Inflammatory macrophage (primary cell): ENCODE measurements around the gene ZNF202.
"Not testable (repeated sequence)": the region's sequence is repeated elsewhere in the genome, so short reads cannot be mapped to it uniquely, and the experiment has no call there.

Source experiments
- DNase-seq, 2 donors: peaks; one replicate each; pipeline ENCODE4 v3.0.0-alpha.2; 2020 to 2022
- total RNA-seq, 18 experiments: gene quantifications; one replicate each; lab custom pipeline; 2026; ENCODE audit warnings: mixed read lengths in 6 of 18, inconsistent platforms in 2 of 18; lab: John Stamatoyannopoulos, UW

Gene ZNF202
- 4.0 to 14.4 (median 9.1) reads per million in 18 experiments for total RNA-seq

GRCh38 chr11:123741159-123742030 lies at the start of gene ZNF202:
Gene ZNF202 (minus strand): TSS chr11:123741660. CDS start chr11:123730888, 10,772 bp downstream.
- peak; percentile 88 to 92 for DNase-seq

- no peak for DNase-seq
Observed at GRCh38 chr11:123783536-123783935, 42.1 kb upstream of the ZNF202 start.

DNA sequence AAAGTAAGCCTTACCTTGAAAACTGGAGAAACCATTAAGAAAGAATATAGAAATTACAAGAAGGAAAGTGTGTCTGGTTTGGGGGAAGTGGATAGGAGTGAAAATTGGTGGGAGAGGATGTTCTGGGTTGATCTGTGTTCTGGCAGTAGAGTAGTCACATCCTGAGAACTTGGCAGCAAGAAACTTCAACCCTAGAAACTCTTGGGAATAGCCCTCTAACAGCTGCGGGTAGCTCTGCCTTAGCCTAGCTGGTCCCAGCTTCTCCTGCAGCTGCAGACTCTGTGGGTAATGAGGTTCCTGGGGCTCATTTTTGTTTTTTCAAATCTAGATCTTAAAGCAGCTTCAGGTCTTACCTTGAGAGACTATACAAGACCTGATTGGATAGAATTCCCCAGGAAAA lies 37.1 kb upstream of the ZNF202 start:
- no peak for DNase-seq

GRCh38 chr11:123775715-123776549 lies 34.5 kb upstream of the ZNF202 start:
- no peak for DNase-seq

DNA sequence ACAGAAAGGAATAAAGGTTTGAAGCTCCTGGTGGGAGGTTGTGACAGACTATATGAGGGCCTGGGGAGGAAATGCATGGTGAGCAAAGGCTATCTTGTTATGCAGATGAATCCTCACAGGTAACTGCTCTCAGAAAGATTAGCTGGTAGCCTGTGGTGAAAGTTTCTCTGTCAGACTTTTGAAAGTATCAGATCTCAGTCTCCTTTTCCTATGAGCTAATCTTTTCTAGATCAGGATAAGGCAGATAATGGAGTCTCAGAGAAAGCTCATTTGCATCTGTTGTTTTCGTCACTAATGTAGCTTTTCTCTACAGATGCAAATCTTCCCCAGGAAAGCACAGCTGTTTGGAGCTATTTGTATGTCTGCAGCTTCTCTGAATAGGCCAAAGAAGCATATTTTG lies 33.8 kb upstream of the ZNF202 start:
- DNase-seq, result no peak

DNA sequence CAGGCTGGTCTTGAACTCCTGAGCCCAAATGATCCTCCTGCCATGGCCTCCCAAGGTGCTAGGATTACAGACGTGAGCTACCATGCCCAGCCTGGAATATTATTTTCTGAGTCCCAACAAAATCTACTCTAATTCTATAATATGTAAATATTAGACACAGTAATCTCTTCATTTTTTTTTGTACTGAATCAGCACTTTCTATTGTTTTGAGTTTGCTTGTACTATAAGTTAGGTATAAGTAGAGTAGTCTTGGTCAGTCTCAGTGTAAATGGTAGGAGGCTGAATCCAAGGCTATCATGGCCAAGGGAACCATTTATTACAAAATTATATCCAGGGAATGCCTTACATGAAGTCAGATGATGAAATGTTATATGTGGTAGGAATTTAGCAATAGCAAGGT lies 32.5 kb upstream of the ZNF202 start:
- no peak for DNase-seq

DNA sequence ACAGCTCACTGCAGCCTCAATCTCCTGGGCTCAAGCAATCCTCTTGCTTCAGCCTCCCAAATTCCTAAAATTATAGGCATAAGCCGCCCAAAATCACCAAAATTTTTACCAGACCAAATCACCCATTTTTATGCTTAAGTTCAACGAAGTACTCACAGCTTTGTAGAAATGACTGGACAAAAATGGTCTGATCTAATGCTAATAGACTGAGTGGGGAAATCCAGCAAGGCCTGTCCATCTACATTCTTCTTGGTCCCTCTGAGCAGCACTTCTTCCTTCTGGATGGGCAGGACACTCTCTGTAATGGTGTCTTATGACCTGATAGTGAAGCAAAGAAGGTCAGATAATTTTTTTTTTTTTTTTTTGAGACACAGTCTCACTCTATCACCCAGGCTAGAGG lies 31.6 kb upstream of the ZNF202 start:
- no peak for DNase-seq

DNA sequence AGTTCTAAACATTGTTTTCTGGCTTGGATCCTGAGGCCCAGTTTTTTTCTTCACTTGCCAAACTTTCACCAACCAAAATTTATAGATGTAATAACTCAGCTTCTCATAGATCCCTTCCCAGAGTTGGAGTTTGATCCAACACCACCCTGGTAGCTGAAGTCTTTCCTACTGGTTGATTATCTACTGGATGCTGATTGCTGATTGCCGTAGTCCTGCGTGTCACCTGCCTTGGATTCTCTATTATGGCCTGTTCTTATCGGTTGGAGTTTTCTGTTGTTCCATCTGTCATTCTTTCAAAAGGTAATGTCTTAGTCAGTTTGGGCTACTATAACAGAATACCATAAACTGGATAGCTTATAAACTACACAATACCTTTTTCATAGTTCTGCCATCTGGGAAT lies 30.2 kb upstream of the ZNF202 start:
- DNase-seq, result no peak

- no peak for DNase-seq
Observed at GRCh38 chr11:123770712-123771111, 29.3 kb upstream of the ZNF202 start.

DNA sequence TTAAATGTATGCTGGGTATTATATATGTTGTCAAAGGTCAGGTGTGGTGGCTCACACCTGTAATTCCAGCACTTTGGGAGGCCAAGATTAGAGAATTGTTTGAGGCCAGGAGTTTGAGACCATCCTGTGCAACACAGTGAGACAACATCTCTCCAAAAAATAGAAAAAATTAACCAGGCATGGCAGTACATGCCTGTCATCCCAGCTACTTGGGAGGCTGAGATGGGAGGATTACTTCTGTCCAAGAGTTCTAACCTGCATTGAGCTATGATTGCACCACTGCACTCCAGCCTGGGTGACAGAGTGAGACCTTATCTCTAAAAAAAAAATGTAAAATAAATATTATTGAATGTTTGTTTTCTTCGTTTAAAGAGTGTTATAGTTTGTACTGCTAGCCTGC lies 24.1 kb upstream of the ZNF202 start:
- no peak for DNase-seq

DNA sequence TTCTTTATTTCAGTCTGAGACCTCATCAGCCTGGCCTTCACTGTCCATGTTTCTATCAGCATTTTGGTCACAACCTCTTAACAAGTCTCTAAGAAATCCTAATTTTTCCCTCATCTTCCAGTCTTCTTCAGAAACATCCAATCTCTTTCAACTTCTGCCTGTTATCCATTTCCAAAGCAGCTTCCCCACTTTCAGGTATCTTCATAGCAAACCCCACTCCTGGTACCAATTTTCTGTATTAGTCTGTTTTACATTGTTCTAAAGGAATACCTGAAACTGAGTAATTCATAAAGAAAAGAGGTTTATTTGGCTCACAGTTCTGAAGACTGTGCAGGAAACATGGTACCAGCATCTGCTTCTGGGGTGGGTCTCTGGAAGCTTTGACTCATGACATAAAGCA lies 21.0 kb upstream of the ZNF202 start:
- DNase-seq, result no peak

DNA sequence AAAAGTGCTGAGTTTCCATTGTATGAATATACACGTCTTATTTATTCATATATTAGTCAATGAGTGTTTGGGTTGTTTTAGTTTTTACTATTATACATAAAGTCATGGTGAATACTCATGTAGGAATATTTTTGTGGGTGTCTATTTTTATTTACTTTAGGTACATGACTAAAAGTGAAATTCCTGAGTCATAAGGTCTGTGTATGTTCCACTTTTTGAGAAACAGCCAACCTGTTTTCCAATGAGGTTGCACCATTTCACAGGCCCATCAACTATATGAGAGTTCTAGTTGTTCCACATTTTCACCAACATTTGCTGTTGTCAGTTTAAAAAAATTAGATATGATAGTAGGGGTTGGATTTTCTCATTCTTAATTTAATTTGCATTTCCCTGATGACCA lies 19.4 kb upstream of the ZNF202 start:
- DNase-seq, result no peak

DNA sequence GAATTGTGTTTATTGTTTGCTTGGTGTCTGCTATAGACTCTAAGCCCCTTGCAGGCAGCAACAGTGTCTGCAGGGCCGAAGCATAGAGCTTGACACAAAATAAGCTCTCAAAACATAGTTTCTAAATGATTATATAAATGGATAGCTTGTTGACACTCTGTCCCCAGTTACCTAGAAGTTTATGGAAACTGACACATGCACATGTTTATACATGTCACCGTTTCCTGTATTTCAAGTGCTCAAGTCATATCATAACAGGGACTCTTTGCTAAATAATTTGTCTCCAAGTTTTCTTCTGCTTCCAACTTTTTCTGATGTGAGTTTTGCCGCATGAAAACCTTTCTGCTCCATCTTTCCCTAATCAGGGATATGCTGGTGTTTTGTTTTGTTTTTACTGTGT lies 16.5 kb upstream of the ZNF202 start:
- DNase-seq, result no peak

- DNase-seq, result no peak
Observed at GRCh38 chr11:123755813-123756212, 14.4 kb upstream of the ZNF202 start.

- DNase-seq, result no peak
Observed at GRCh38 chr11:123755344-123755743, 13.9 kb upstream of the ZNF202 start.

DNA sequence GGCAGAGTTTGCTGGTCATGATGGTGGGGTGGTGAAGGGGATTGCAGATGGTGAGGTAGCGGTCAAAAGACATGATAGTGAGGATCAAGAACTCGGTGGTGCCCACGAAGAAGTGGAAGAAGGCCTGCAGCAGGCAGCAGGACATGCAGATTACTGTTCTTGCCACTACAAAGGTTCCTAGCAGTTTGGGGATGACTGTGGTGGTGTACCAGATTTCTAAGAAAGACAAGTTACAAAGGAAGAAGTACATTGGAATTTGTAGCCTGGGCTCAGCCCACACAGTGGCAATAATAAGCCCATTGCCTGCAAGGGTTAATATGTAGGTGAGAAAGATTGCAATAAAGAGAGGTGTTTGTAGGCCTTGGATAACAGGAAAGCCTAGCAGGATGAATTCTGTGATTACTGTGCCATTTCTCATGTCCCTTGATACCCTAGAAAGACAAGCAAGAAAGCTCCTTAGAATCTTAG lies 12.7 kb upstream of the ZNF202 start, which contains the start of gene OR6X1:
Gene OR6X1, minus strand, starts transcription at position 418 of the 468 bp plus-strand sequence. Its CDS starts 0 bp downstream, at position 418.
- no peak for DNase-seq

DNA sequence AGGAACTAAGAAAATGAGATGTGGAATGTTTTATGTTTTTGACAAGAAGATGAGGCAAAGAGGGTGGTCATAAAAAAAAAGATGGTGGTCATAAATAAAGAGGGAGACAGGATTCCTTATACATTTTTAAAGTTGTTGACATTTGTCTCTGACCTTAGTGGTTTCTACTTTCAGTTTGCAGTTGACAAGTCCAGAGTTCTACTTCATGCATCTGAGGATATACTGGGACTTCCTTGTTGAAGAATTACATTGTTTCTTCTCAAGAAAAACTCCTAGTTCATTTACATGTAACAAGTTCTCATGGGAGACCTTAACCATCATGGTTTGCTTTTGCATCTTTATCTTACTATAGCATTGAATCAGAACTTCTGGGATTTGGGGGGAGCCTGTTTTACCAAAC lies 11.7 kb upstream of the ZNF202 start:
- DNase-seq, result no peak

DNA sequence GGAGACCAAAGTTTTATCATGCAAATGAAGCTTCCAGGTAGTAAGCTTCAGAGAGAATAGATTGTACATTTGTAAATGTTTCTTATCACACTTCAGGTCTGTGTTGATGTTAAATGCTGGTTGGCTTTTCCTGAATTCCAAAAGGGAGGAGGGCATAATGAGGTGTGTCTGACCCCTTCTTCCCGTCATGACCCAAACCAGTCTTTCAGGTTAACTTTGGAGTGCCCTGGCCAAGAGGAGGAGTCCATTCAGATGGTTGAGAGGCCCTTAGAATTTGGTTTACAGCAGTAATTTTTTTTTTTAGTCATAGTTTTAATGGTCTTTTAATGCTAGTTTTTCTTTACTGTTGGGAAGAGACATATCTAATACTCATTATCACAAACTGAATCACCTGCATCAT lies 10.3 kb upstream of the ZNF202 start:
- DNase-seq, result no peak

- DNase-seq, result not testable (repeated sequence)
Observed at GRCh38 chr11:123748349-123748748, 6.9 kb upstream of the ZNF202 start.

DNA sequence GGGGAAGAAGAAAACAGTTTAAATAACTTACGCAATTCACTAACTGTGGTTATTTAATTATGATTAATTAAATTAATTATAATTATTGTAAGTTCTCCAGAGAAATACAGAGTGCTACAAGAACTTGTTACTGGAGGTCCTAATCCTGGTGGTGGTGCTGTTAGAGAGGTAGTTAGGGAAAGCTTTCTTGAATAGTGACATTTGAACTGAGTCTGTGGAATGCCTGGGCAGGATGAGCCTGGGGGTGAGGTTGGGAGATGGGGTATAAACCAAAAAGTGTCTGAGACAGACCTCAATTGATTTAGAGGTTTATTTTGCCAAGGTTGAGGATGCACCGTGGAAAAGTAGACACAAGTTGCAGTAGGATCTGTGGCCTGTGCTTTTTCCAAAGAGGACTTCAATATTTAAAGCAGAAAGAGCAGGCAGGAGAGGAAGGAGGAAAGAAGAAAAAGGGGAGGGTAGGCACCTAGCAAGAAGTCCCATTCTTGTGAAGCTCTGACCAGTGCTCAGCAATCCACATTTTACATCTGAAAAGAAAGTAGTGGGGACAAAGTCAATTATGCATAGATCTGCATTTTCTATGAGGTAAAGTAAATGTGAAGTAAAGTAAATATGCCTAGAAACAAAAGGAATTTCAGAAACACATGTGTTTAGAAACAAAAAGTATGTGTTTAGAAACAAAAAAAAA lies 4.4 kb upstream of the ZNF202 start:
- no peak for DNase-seq

GRCh38 chr11:123742724-123743120 lies 1.3 kb upstream of the ZNF202 start:
- no peak for DNase-seq

DNA sequence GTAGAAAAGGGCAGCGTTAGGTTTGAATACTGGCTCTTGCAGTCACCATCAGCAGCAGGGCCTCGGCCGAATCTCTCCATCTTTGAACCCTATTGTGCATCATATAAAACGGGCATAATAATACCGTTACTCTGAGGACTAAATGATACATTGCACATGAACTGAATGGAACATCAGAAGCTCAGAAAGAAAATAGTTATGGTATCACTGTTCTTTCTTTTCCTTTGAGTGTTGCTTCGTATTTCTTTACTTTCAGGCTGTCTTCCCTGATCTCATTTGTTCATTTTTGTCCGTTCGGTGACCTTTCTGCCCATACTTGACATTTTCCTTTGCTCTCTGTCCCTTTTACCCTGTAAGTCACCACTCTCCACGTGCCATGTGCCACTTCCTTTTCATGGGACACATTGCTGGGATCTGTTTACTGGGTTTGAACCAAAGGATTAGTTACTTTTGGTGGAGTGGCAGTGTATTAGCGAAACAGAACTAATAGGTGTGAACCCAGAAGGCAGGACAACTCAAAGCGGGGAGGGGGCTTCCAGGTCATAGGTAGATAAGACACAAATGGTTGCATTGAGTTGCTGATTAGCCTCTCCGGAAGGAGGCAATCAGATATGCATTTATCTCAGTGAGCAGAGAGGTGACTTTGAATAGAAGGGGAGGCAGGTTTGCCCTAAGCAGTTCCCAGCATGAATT lies 717 bp upstream of the ZNF202 start:
- DNase-seq, result no peak
